Muscle layer of duodenum (tissue), 2 donors: ENCODE results near the gene PRKAG1.

Experiments used
- H3K27ac ChIP-seq: one replicate; pipeline ENCODE4 v1.7.0; 2013; ENCODE audit warnings: mild to moderate bottlenecking, low read length
- H3K27me3 ChIP-seq: one replicate; pipeline ENCODE4 v1.7.0; 2013; ENCODE audit warnings: low read depth, mild to moderate bottlenecking, control low read depth, low read length
- H3K36me3 ChIP-seq, 2 donors: one replicate each; pipeline ENCODE4 v1.7.0; 2013; ENCODE audit warnings: low read length in 2 of 2, control low read depth in 1 of 2, mild to moderate bottlenecking in 1 of 2; ENCODE audit not compliant: insufficient read depth in 2 of 2, control insufficient read depth in 1 of 2
- H3K4me1 ChIP-seq, 2 donors: one replicate each; pipeline ENCODE4 v1.7.0; 2013; ENCODE audit warnings: low read length in 2 of 2, mild to moderate bottlenecking in 2 of 2, control low read depth in 1 of 2, moderate library complexity in 1 of 2; ENCODE audit not compliant: insufficient read depth in 2 of 2, control insufficient read depth in 1 of 2
- H3K4me3 ChIP-seq, 2 donors: one replicate each; pipeline ENCODE4 v1.7.0; 2013; ENCODE audit warnings: low read length in 2 of 2, low read depth in 1 of 2, mild to moderate bottlenecking in 1 of 2
- H3K9me3 ChIP-seq, 2 donors: one replicate each; pipeline ENCODE4 v1.7.0; 2013; ENCODE audit warnings: low read length in 2 of 2, control low read depth in 1 of 2, mild to moderate bottlenecking in 1 of 2; ENCODE audit not compliant: control insufficient read depth in 1 of 2
- donor health status: healthy.

PRKAG1 gene

DNA sequence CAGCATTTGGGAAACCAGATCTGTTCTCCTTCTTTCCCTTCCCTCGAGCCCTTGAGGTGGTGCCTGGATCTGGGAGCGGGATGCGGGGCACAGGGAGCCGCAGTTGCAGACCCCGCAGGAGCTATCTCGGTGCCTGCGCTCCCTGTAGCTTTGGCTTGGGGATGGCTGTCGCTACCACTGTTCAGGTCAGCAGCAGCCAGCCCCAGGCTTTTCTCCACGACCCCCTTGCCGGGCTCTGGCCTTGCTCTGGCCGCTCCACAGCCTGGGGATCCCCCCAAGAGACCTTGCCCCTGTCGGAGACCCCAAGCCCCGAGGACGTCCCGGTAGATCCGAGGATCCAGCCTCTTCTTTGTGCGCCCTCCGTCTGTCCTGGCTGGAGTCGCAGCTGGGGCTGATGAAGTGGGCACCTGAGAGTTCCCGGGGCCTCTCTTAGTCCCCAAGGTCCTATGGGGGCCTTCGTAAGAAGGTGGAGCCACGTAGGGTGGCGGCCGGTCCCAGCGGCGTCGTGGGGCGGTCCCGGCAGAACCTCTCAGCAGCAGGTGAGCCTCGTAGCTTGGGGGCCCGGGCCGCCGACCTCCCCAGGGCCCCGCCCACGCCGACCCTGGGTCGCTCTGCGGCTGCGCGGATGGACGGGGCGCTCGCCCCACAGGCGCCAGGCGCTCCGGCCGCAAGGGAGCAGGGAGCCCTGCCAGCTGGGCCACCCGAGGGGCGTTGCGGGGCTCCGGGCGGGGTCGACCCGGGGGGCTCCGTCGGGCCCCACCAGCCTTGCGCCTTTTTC is 20.7 kb downstream of the PRKAG1 start:
- Histone ChIP-seq H3K9me3 (no peaks in the 10 kb centered on the region), H3K4me1 (peaks cover 0 to 40% of the 10 kb centered on the region in 2 donors), H3K27me3 (peaks cover 44% of the 10 kb centered on the region), H3K4me3 (peak overlapping the region; percentile 16 to 57), H3K36me3 (peaks cover 16 to 21% of the 10 kb centered on the region in 2 donors), H3K27ac (no peak overlapping the region)

DNA sequence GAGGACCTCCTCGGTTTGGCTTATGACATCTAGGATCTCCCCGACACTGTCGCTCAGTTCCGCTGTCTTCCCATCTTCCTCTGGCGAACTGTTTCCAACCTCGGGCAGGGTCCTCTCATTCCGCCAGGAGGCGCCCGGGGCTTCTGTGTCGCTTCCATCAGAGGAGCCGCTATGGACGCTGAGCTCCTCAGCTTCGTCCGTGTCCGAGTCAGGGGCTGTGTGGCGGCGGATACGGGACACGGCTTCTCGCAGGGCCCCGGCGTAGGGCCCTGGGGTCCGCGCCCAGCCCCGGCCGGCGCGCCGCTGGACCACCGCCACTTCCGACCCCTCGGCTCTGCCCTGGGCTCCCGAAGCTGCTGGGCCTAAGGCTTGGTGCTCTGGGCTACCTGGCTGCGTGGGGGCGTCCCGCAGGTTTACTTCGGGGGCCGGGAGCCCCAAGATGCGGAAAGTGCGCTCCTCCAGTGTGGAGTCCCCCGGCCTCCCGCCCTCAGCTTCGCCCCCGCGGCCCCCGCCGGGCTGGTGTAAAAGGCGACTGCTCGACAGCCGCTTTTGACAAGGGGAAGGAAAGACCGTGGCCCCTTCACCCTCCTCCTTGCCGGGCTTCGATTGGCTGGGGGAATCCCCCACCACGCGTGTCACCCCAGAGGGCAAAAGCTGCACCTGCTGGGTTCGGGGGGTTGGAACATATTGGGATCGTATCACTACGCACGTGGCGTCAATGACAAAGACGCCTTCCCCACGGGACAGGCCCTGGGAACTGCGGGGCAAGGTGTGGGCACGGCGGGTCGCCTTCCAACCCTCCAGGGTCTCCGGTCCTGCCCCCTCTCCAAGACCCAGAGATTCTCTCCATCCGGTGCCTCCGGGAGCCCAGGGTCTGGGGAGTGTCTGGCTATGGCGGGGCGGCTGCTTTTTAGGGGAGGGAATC is 21.5 kb downstream of the PRKAG1 start:
- Histone ChIP-seq H3K27me3 (peaks cover 46% of the 10 kb centered on the region), H3K36me3 (peaks cover 8 to 12% of the 10 kb centered on the region in 2 donors), H3K4me3 (peak overlapping the region; percentile 34 to 57), H3K9me3 (no peaks in the 10 kb centered on the region), H3K27ac (no peak overlapping the region), H3K4me1 (peaks cover 0 to 40% of the 10 kb centered on the region in 2 donors)

DNA sequence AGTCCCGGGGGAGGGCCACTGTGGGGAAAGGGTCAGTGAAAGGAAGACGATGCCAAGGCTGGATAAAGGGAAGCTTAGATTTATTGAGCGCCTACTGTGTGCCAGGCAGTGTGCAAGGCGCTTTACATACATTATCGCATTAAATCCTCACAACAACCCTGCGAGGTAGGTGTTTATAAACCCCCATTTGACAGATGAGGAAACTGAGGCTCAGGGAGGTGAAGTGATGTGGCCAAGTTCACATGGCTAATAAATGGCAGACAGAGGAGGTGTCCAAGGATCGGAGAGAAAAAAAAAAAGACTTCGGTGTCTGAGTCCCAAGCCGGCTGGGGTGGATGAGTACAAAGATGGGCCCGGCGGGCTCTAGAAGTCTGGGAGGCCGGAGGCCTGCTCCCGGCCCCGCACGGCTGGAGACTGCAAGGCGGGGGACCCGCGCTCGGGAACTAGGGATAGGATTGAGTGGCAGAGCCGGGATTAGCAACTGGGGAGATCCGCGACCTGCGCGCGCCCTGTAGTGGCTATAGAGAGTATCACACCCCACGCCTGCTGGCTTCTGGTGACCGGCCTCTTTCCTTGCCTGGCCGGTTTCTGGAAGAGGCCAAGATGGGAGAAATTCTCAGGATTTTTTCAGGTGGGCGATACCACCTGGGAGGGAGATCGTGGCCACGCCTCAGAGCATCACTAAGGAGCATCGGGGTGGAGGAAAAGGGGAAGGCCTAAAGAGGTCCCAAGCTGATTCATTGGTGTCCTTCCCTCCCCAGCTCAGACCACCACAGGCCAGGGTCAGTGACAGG is 23.3 kb downstream of the PRKAG1 start:
- Histone ChIP-seq H3K4me1 (peaks cover 0 to 38% of the 10 kb centered on the region in 2 donors), H3K4me3 (peak overlapping the region in 1 of 2 donors; percentile 28), H3K27me3 (peaks cover 46% of the 10 kb centered on the region), H3K36me3 (no peaks in the 10 kb centered on the region), H3K27ac (no peak overlapping the region), H3K9me3 (no peaks in the 10 kb centered on the region)

DNA sequence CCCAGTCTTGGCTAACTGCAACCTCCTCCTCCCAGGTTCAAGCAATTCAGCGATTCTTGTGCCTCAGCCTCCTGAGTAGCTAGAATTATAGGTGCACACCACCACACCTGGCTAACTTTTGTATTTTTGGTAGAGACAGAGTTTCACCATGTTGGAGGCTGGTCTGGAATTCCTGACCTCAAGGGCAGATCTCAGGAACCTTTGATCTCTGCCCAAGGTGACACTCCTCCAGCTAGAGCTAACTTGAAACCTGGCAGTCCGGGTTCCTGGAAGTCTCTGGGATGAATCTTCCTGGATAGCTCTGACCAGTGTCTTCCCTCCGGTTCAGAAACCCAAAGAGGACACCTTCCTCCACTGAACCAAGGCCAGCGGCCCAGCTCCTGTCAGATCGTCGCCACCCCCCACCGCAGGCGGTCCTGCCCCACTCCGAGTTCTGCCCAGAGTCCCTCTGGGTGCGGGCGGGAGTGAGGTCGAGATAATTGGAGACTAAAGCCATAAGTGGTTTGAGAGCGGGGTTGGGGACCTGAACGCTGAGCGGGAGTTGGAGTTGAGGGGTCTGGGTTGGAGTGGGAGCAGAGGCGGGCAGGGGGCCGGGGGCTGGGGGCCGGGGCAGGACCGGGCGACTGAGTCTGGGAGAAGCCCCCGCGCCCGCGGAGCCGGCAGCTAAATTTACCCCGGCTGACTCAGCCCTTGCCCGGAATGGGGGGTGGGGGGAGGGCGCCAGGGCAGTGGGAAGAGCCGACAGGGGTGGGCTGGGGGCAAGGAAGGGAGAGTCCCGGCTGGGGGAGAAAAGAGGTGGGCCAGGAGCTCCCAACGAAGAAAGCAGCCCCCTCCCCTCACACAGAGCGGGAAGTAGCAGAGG is 24.1 kb downstream of the PRKAG1 start:
- Histone ChIP-seq H3K4me3 (no peak overlapping the region), H3K9me3 (no peaks in the 10 kb centered on the region), H3K36me3 (no peaks in the 10 kb centered on the region), H3K27ac (no peak overlapping the region), H3K27me3 (peaks cover 46% of the 10 kb centered on the region), H3K4me1 (peaks cover 0 to 30% of the 10 kb centered on the region in 2 donors)

DNA sequence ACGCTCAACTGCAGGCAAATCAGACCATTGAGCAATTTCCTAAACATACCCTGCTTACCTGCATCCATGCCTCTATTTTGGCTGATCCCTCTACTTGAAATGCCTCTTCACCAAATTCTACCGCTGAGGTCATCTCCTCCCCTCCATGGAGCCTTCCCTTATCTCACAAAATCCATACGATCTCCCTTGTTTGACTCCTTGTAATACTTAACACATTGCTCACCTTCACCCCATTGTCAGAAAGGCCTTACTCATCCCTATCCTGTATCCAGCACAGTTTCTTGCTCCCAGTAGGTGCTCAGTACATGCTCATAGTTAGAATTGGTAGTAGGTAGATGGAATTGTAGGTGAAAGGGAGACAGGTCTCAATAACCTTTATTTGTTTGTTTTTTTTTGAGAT is 24.8 kb downstream of the PRKAG1 start:
- peaks cover 47% of the 10 kb centered on the region for H3K27me3 ChIP-seq
- H3K4me3 ChIP-seq: no peak overlapping the region
- H3K4me1 ChIP-seq: peaks cover 0 to 24% of the 10 kb centered on the region in 2 donors
- no peak overlapping the region for H3K27ac ChIP-seq
- H3K9me3 ChIP-seq: no peaks in the 10 kb centered on the region
- H3K36me3 ChIP-seq: no peaks in the 10 kb centered on the region

DNA sequence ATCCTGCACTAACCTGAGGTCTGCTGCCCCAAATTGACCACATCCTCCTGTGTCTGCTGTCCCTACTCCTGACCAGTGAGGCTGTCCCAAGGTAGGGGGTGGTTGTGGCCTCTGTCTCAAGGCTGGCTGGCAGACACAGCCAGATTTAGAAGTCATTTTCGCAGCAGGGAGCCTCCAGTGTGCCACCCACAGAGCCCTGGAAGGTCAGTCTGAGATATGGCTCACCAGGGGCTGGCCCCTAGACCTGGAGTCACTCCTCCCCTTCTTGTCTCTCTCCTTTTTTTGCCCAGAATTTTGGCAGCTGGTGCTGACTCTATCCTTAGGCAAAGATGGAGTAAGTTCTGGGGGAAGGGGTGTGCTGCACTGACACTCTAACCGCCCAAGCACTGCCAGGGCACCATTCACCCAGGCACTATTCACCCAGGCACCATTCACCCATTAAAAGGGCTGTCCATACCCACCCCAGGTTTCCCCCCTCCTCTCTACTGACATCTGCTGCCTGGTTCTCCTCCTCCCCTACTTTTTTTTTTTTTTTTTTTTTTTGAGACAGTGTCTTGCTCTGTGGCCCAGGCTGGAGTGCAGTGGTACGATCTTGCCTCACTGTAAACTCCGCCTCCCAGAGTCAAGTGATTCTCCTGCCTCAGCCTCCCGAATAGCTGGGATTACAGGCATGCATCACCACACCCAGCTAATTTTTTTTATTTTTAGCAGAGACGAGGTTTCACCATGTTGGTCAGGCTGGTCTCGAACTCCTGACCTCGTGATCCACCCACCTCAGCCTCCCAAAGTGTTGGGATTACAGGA is 27.1 kb downstream of the PRKAG1 start:
- no peak overlapping the region for H3K27ac ChIP-seq
- peaks cover 0 to 4% of the 10 kb centered on the region in 2 donors for H3K4me1 ChIP-seq
- no peak overlapping the region for H3K4me3 ChIP-seq
- peaks cover 35% of the 10 kb centered on the region for H3K27me3 ChIP-seq
- no peaks in the 10 kb centered on the region for H3K36me3 ChIP-seq
- no peaks in the 10 kb centered on the region for H3K9me3 ChIP-seq

DNA sequence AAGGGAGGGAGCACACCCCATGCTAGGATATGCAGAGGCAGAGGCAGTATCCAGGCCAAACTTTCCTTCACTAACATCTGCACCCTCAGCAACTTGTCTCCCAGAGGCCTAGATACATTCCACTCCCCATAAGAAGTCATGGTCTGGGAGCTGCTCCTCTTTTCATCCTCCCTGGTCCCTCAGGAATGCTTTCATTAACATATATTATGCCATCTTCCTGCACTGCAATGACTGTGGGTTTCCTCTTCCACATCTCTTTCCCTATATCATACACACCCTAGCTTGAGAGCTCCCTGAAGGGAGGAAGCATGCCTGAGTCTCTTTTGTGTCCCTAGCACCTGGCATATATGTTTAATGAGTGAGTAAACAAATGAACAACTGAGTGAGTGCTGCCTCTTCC is 28.0 kb downstream of the PRKAG1 start:
- Histone ChIP-seq H3K4me3 (no peak overlapping the region), H3K4me1 (peaks cover 0 to 4% of the 10 kb centered on the region in 2 donors), H3K27me3 (peaks cover 38% of the 10 kb centered on the region), H3K9me3 (no peaks in the 10 kb centered on the region), H3K27ac (no peak overlapping the region), H3K36me3 (no peaks in the 10 kb centered on the region)

DNA sequence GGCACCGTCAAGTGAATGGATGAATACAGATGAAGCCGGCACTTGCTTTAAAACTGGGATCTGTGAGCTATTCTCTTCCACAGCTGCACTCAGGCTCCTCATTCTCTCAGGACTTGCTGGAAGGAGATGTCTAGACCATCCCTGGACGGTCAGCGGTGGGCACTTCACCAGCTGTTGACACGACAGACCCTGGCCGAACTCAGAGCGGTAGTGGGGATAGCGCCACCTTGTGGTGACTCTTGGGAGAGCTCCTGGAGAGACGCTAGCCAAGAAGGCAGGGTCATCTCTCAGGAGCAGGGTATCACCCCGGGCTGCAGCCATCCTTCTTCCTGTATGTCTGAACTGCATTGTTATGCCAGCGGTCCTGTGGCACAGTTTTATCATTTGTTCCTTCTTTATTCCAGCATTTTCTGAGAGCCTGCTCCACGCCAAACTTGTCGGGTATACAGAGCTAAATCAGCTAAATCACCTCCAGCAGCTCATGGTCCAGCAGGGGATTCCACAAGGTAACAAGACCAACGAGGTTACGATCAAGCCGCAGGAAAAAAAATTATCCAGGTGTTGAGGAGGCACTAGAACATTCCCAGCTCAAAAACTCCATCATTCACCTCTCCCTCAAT is 30.4 kb downstream of the PRKAG1 start:
- Histone ChIP-seq H3K4me3 (no peak overlapping the region), H3K27ac (no peak overlapping the region), H3K27me3 (peaks cover 29% of the 10 kb centered on the region), H3K9me3 (no peaks in the 10 kb centered on the region), H3K4me1 (no peaks in the 10 kb centered on the region), H3K36me3 (no peaks in the 10 kb centered on the region)

DNA sequence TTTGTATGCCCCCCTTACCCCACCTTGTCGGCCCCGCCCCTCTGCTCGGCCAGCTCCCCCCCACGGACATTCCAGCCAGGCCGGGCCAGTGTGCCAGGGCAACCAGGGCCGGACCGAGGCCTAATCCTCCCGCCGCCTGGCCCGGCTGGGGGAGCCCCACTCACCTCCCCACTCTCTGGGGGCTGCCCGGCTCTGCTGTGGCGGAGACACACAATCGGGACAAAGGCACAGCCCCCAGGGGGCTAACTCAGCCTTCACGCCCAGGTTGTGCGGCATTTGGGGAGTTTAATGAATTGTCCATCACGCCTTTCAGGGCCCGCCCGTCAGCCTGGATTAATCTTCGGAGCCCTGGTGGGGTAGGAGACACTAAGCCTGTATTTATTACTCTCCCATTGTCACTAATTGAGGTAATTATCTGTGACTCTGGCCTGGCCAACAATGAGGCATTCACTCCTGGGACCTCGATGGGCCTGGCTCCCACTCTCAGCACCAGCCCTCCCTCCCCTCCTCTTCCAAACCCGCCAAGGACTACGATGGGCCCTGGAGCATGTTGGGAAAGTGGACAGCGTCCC is 31.8 kb downstream of the PRKAG1 start:
- no peak overlapping the region for H3K27ac ChIP-seq
- H3K36me3 ChIP-seq: no peaks in the 10 kb centered on the region
- no peak overlapping the region for H3K4me3 ChIP-seq
- H3K9me3 ChIP-seq: no peaks in the 10 kb centered on the region
- H3K27me3 ChIP-seq: peaks cover 34% of the 10 kb centered on the region
- H3K4me1 ChIP-seq: no peaks in the 10 kb centered on the region
